ENCODE data around the gene C10orf53.

C10orf53 gene

GRCh38 chr10:49739426-49739825, 60.0 kb downstream of the C10orf53 start:
- no peak for DNase-seq

GRCh38 chr10:49740346-49741107, 61.1 kb downstream of the C10orf53 start:
- no peak for DNase-seq

- no peak for DNase-seq
Observed at GRCh38 chr10:49741108-49741995, 61.9 kb downstream of the C10orf53 start.

- DNase-seq = no peak
Observed at GRCh38 chr10:49742683-49743463, 63.4 kb downstream of the C10orf53 start.

- DNase-seq = no peak
Observed at GRCh38 chr10:49743464-49744075, 64.1 kb downstream of the C10orf53 start.

- no peak for DNase-seq
Observed at GRCh38 chr10:49744091-49744685, 64.7 kb downstream of the C10orf53 start.

GRCh38 chr10:49744924-49745605, 65.6 kb downstream of the C10orf53 start:
- DNase-seq = no peak

- no peak for DNase-seq
Observed at GRCh38 chr10:49745756-49746155, 66.3 kb downstream of the C10orf53 start.

- DNase-seq = no peak
Observed at GRCh38 chr10:49746626-49747302, 67.3 kb downstream of the C10orf53 start.

Data from CD4-positive, alpha-beta T cell treated with Interleukin-17A for 4 hours (primary cell).